Astrocyte of the spinal cord (primary cell): ENCODE data around the gene ATXN1.

Source experiments
- DNase-seq: peaks from one replicate; pipeline ENCODE4 v3.0.0; 2011; ENCODE audit warnings: low read depth, low spot score
- H3K4me3 ChIP-seq: 2 replicates; pipeline ENCODE4 v1.5.1; 2011; ENCODE audit warnings: low read depth, mild to moderate bottlenecking, low read length, moderate library complexity
- in situ Hi-C: cut with HindIII; loops from 2 replicates; pipeline ENCODE4 v1.10.0; 2017; ENCODE audit warnings: low sequenced_read_pairs
- TF ChIP-seq, protein P1 (sequence below): IDR thresholded peaks from 2 replicates; pipeline ENCODE4 v1.5.1; 2012; ENCODE audit warnings: low read depth, mild to moderate bottlenecking, low read length, inconsistent platforms

Gene ATXN1

DNA sequence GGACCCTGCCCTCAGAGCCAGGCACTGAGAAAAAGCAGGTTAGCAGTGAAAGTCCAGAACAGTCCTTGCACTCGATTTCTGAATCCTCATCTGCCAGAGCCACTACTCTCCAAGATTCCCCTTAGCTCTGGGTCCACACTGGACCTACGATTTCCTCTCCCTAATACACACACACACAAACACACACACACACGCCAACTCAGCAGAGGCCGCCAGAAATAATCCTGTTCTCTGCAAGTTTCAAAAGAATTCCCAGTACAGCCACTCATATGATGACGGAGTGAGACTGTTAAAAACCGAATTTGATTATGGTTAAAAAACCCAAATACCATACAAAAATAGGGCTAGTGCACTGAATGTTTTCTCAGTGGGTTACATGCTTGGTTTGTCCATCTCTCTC is 432.0 kb downstream of the ATXN1 start:
- TF ChIP-seq, protein P1, sequence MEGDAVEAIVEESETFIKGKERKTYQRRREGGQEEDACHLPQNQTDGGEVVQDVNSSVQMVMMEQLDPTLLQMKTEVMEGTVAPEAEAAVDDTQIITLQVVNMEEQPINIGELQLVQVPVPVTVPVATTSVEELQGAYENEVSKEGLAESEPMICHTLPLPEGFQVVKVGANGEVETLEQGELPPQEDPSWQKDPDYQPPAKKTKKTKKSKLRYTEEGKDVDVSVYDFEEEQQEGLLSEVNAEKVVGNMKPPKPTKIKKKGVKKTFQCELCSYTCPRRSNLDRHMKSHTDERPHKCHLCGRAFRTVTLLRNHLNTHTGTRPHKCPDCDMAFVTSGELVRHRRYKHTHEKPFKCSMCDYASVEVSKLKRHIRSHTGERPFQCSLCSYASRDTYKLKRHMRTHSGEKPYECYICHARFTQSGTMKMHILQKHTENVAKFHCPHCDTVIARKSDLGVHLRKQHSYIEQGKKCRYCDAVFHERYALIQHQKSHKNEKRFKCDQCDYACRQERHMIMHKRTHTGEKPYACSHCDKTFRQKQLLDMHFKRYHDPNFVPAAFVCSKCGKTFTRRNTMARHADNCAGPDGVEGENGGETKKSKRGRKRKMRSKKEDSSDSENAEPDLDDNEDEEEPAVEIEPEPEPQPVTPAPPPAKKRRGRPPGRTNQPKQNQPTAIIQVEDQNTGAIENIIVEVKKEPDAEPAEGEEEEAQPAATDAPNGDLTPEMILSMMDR: no peak
- no peak overlapping the region for H3K4me3 ChIP-seq
- DNase-seq: no peak
- in situ Hi-C loops: no loop called here

DNA sequence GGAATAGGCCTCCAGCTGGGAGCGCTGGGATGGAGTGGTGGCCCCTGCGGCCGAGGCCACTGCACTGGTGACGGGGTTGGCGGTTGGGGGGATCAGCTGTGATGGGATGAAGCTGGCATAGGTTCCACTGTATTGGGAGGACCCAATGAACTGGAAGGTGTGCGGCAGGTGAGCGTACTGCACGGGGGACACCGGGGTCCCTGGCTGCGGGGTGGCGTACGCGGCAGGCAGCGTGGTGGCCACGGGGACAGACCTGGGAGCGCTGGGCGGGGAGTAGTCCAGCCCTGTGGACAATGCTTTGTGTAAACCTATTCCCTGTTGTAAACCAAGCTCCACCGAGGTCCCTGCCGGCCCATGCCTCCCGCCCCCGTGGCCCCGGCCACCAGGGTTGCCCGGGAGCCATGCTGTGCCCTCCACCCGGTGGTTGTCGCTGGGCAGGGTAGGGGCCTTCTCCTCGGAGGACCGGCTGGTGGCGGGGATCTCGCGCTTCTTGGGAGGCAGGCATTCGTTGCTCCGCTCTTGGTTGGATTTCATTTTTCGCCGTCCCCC is 433.4 kb downstream of the ATXN1 start:
- TF ChIP-seq, protein P1: no peak
- no peak overlapping the region for H3K4me3 ChIP-seq
- no peak for DNase-seq
- in situ Hi-C loops: no loop called here

DNA sequence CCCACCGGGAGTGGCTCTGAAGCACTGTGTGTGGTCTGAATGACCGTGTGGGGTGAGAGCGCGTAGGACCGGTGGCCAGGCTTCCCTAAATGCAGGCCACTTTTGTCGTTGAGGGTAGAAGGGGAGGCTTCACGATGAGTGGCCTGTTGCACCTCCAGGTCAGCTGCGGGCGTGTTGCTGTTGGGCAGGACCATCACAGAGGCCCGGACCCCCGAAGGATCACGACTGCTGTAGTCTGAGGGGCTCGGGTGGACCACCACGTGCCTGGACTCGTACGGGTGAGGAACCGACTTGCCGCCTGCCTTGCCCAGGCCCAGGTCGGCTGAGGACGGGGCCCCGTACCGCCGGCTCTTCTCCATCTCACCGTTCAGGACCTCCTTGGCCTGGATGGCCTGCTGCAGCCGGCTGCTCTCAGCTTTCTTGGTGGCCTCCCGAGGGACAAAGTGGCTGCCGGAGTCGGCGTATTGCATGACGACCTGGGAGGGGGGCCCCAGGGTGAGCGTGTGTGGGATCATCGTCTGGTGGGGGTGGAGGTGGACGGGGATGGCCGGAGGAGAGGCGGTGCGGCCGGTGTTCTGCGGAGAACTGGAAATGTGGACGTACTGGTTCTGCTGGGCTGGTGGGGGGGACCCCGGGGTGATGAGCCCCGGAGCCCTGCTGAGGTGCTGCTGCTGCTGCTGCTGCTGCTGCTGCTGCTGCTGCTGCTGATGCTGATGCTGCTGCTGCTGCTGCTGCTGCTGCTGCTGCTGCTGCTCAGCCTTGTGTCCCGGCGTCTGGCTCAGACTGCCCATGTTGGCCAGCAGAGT is 434.1 kb downstream of the ATXN1 start:
- H3K4me3 ChIP-seq: no peak overlapping the region
- no peak for DNase-seq
- TF ChIP-seq, protein P1: no peak
- in situ Hi-C loops: no loop called here

DNA sequence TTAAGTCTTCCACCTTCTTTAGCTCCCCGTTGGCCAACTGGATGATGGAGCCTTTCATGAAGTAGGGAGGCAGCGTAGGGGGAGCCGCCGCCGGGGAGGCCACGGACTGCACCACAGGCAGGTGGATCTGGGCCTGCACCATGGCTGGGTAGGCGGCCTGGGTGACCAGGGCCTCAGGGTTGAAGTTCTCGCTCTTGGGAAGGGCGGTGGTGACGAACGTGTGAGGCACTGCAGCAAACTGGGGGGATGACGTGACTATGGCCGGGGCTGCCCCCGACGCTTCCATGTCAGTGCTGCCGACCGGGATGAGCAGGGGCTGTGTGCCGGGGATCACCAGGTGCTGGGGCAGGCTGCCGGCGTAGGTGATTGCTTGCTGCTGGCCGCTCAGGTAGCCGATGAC is 434.7 kb downstream of the ATXN1 start:
- H3K4me3 ChIP-seq: no peak overlapping the region
- TF ChIP-seq, protein P1: no peak
- no peak for DNase-seq
- in situ Hi-C loops: no loop called here

DNA sequence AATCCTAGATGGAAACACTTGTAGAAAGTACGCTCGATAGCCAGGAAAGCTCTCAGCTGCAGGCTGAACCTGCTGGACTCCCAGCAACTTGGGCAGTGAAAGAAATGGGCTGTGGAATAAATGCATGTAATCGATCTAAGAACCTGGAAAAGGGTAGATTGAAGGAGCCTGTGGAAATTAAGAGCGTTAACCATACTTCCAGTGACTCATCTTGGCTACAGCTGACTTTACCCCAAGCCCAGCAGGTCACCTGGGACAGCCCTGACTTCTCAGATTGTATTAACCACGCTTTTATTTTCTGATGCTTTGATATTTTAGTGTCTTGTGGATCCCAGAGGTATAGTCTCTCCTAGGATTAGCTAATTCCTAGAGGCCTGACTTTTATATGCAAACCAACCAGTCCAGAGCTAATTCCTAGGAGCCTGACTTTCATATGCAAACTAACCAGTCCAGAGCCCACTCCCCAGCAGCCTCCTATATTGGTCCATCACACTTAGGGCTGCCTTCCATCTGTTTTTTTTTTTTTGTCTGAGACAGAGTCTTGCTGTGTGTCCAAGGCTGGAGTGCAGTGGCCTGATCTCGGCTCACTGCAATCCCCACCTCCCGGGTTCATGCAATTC is 436.5 kb downstream of the ATXN1 start:
- in situ Hi-C loops: no loop called here
- TF ChIP-seq, protein P1: no peak
- DNase-seq: peak; percentile 72

DNA sequence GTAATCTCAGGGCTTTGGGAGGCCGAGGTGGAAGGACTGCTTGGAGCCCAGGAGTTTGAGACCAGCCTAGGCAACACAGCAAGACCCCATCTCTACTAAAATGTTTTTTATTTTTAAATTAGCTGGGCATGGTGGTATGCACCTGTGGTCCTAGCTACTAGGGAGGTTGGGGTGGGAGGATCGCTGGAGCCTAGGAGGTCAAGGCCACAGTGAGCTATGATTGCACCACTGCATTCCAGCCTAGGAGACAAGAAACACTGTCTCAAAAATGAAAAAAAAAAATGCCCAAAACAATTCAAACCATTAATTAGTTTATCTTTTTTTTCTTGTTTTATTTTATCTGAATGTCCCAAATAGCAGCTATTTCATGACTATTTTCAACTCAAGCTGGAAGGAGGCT is 437.1 kb downstream of the ATXN1 start:
- in situ Hi-C loops: no loop called here
- TF ChIP-seq, protein P1: no peak

More for the DNA sequence above, 436.5 kb downstream of the ATXN1 start:
- H3K4me3 ChIP-seq: no peak overlapping the region

More for the DNA sequence above, 437.1 kb downstream of the ATXN1 start:
- no peak for DNase-seq
- no peak overlapping the region for H3K4me3 ChIP-seq
